OCI-LY3 (cell line): ENCODE measurements around the gene MZF1.

Experiments
- EZH2phosphoT487 ChIP-seq: fragments of 200-600 bp; shearing (Covaris generic); IDR thresholded peaks from 2 replicates; pipeline ENCODE4 v1.6.1; 2018; ENCODE audit warnings: antibody characterized with exemption, mixed run types, low read depth
- TF ChIP-seq, protein P1 (sequence below): fragments of 200-600, 300-600 bp; sonication (generic); IDR thresholded peaks from 2 replicates; pipeline ENCODE4 v1.5.1; 2014; ENCODE audit warnings: antibody characterized with exemption, low read length, low read depth

DNA sequence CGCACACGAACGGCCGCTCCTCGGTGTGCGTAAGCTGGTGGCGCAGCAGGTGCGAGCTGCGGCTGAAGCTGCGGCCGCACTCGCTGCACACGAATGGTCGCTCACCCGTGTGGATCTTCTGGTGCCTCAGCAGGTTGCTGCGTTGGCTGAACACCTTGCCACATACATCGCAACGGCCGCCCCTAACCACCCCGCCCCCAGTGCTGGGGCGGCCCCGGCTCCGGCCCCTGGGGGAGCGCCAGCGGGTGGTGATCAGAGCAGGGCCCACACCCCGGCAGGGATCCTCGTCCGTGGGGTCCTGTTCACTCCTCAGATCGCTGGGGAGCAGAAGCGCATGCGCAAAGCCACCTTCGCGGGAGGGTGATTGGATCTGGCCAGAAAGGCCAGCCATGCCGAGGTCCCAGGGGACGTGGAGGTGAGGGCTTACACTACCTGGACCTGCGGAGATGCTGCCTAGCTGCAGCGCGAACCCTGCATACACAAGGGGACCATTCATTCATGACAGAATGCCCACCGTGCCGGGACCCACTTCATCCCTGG is 10.0 kb downstream of the MZF1 start:
- TF ChIP-seq, protein P1, sequence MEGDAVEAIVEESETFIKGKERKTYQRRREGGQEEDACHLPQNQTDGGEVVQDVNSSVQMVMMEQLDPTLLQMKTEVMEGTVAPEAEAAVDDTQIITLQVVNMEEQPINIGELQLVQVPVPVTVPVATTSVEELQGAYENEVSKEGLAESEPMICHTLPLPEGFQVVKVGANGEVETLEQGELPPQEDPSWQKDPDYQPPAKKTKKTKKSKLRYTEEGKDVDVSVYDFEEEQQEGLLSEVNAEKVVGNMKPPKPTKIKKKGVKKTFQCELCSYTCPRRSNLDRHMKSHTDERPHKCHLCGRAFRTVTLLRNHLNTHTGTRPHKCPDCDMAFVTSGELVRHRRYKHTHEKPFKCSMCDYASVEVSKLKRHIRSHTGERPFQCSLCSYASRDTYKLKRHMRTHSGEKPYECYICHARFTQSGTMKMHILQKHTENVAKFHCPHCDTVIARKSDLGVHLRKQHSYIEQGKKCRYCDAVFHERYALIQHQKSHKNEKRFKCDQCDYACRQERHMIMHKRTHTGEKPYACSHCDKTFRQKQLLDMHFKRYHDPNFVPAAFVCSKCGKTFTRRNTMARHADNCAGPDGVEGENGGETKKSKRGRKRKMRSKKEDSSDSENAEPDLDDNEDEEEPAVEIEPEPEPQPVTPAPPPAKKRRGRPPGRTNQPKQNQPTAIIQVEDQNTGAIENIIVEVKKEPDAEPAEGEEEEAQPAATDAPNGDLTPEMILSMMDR: no peak
- no peak for TF ChIP-seq EZH2phosphoT487
